Heart left ventricle (tissue), 13 donors: ENCODE results near the gene MTX1.

Experiments
- POLR2A ChIP-seq, 2 donors: fragments of 450-650 bp; IDR thresholded peaks; one replicate each; pipeline ENCODE4 v1.6.1; 2017; ENCODE audit warnings: antibody characterized with exemption in 2 of 2, mild to moderate bottlenecking in 2 of 2, moderate library complexity in 2 of 2
- TF ChIP-seq, protein P1 (sequence below), 12 donors: fragments of 200-600 bp; sonication (generic) in 4 of 12; IDR thresholded peaks; one replicate each; pipeline versions ENCODE4 v1.5.0 to v1.8.0; 2018 to 2022; ENCODE audit warnings: antibody characterized with exemption in 12 of 12, mild to moderate bottlenecking in 5 of 12
- donor health status: ischemic (EF 13 %, LVEDD 7.1; RV severe dilation, severe dysfunction).
- donor health status: DM: no; HTN: yes; CAD: no.
- donor health status: DM: no; HTN: no; CAD: no.
- donor health status: ischemic (EF 25% LVEDD 6.9; RV normal size, moderate dysfunction).
- donor health status: ischemic (EF 25% LVEDD 5.7; RV mildly dilated, moderate dysfunction).
- donor health status: ischemic (EF 35%, LVEDD 5.7; RV mildly dilated, moderate dysfunction).
- donor health status: nonischemic (EF 11% LVEDD 7.7; RV severe dilation, severe dysfunction).
- donor health status: DM: yes; HTN: yes; CAD: no.
- donor health status: PGD.
- donor health status: ischemic (EF 29% LVEDD 5.4; RV normal size, mild dysfunction).
- donor health status: nonischemic (EF 23%, LVEDD 6.1; RV moderate dilation, normal function).

DNA sequence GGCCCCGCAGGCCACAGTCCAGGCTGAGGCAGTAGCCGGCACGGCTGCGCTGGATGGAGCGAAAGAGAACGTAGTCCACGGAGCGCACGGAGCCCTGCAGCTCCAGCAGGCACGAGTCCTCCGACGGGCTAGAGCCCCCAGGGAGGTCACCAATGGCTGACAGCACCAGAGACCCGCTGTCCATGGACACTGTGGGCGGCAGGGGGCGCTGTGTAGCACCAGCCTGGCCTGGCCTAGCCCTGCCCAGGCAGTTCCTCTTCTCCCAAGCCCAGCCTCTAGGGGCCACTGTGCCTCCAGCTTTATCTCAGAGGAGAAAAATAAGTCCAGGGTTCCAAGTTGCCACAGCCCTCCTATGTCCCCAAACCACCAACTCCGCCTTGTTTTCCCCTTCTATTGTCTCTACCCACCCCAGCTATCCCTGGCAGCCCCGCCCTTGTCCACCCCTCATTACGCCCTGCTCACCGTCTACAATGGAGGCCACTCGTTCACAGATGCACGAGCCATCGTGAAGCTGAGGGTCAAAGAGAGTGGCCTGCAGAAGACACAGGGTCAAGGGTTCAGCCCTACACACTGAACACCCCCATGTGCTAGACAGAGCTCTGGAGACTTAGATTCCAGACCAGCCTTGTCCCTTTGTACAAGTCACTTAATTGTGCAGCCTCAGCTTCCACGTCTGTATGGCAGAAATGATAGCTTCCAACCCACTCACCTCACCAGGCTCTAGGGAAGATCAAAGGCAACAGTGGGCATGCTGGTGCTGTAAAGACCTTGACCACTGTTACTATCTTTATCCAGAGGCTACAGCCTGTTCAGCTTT, 42.3 kb downstream of the MTX1 start:
- TF ChIP-seq, protein P1, sequence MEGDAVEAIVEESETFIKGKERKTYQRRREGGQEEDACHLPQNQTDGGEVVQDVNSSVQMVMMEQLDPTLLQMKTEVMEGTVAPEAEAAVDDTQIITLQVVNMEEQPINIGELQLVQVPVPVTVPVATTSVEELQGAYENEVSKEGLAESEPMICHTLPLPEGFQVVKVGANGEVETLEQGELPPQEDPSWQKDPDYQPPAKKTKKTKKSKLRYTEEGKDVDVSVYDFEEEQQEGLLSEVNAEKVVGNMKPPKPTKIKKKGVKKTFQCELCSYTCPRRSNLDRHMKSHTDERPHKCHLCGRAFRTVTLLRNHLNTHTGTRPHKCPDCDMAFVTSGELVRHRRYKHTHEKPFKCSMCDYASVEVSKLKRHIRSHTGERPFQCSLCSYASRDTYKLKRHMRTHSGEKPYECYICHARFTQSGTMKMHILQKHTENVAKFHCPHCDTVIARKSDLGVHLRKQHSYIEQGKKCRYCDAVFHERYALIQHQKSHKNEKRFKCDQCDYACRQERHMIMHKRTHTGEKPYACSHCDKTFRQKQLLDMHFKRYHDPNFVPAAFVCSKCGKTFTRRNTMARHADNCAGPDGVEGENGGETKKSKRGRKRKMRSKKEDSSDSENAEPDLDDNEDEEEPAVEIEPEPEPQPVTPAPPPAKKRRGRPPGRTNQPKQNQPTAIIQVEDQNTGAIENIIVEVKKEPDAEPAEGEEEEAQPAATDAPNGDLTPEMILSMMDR (IDR thresholded peaks at IDR 0.05), result peak; percentile 99 to 100 (median 100)
- TF ChIP-seq POLR2A (IDR thresholded peaks at IDR 0.05), result no peak
